HFFc6 (cell line): Measurements from ENCODE around the gene NCS1. TPM values are rescaled to one million over a fixed set of nuclear protein-coding genes. Genes with fewer than 3 reads are reported as not detected.

Source experiments
- DNase-seq: peaks from one replicate; pipeline ENCODE4 v3.0.0-alpha.2; 2018
- H3K27ac Mint-ChIP-seq: 2 replicates; pipeline ENCODE4 v1.8.0; 2020; ENCODE audit warnings: mild to moderate bottlenecking, mixed read lengths
- H3K27me3 Mint-ChIP-seq: 2 replicates; pipeline ENCODE4 v1.8.0; 2021; ENCODE audit warnings: mild to moderate bottlenecking, moderate library complexity, mixed read lengths; ENCODE audit not compliant: insufficient read depth
- H3K36me3 Mint-ChIP-seq: 2 replicates; pipeline ENCODE4 v1.8.0; 2021; ENCODE audit warnings: low read depth, mixed read lengths
- H3K4me1 Mint-ChIP-seq: 2 replicates; pipeline ENCODE4 v1.8.0; 2020; ENCODE audit warnings: low read depth, mixed read lengths
- H3K4me3 Mint-ChIP-seq: 2 replicates; pipeline ENCODE4 v1.8.0; 2020; ENCODE audit warnings: mild to moderate bottlenecking, moderate library complexity, mixed read lengths
- H3K9me3 Mint-ChIP-seq: 2 replicates; pipeline ENCODE4 v1.8.0; 2020; ENCODE audit warnings: mild to moderate bottlenecking, mixed read lengths
- total RNA-seq, 6 experiments: library from RNA; stranded (reverse); fragmentation: NEBNext Ultra II Directional; extraction: Animal tissue kit (Norgen Biotek cat#: 25700); gene quantifications; 2 replicates in 1 of 6; 3 replicates in 5 of 6; pipeline ENCODE4 v1.2.3, GENCODE V29; 2021
- TF ChIP-seq, protein P1 (sequence below): fragments of 200-600 bp; sonication (generic); IDR thresholded peaks from 2 replicates; pipeline ENCODE4 v1.5.0; 2021; ENCODE audit warnings: antibody characterized with exemption, mild to moderate bottlenecking

Gene NCS1
- total RNA-seq, 6 experiments from 2014 or later: 96.5 to 108 (median 104) TPM

DNA sequence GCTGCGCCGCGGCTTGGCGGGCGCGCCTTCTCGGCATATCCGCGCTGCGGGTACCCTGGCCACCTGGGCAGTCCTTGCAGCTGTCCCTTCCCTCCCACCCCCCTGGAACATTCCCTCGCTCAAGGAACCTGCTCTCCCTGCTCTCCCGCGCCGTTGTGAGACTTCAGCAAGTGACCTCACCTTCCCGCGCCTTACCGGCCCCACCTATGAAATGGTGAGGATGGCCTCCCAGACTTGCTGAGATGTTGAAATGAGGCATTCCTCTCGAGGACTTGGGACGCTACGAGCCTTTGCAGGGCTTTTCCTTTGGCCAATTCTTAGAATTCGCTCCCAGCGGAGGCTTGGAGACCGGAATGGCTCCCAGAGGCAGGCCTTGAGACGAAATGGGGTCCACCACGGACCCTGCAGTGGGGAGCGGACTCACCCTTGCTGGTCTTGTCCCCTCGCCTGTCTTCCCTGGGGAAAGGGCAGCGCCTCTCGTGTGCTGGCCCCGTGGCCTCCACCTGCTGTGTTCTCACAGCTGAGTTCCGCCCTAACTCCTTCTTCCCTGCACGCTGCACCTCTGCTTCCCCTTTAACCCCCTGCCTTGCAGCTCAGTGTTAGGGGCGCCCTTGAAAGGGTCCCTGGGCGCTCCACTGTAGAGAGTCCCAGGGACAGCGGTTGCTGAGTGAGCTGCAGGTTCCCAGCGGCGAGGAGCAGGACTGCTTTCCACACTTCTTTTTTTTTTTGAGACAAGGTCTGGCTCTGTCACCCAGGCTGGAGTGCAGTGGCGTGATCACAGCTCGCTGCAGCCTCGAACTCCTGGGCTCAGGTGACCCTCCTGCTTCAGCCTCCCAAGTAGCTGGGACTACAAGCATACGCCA is 94.3 kb downstream of the NCS1 start:
- Mint-ChIP-seq H3K9me3 (no peaks in the 10 kb centered on the region), H3K27ac (no peak overlapping the region), H3K4me1 (peaks cover 3% of the 10 kb centered on the region; the same call in 1 of the 2 replicates), H3K36me3 (no peaks in the 10 kb centered on the region), H3K27me3 (peaks cover 59% of the 10 kb centered on the region), H3K4me3 (no peak overlapping the region)
- no peak for DNase-seq
- TF ChIP-seq, protein P1, sequence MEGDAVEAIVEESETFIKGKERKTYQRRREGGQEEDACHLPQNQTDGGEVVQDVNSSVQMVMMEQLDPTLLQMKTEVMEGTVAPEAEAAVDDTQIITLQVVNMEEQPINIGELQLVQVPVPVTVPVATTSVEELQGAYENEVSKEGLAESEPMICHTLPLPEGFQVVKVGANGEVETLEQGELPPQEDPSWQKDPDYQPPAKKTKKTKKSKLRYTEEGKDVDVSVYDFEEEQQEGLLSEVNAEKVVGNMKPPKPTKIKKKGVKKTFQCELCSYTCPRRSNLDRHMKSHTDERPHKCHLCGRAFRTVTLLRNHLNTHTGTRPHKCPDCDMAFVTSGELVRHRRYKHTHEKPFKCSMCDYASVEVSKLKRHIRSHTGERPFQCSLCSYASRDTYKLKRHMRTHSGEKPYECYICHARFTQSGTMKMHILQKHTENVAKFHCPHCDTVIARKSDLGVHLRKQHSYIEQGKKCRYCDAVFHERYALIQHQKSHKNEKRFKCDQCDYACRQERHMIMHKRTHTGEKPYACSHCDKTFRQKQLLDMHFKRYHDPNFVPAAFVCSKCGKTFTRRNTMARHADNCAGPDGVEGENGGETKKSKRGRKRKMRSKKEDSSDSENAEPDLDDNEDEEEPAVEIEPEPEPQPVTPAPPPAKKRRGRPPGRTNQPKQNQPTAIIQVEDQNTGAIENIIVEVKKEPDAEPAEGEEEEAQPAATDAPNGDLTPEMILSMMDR: no peak

DNA sequence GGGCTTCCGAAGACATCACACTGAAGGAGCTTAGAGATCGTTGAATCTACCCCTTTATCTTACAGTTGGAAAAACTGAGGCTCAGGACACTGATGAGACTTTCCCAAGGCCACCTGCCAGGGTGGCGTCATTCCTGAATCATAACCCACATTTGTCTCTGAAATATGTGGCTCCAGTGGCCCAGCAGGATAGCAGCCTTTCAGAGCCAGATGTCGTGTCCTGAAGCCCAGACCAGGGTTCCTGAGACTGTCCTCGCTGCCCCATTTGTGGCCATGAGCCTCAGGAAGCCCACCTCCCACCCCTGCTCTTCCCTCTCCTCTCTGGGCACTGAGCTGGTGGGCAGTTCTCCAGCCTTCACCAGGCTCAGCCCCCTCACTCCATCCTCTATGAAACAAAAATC is 95.7 kb downstream of the NCS1 start:
- Mint-ChIP-seq H3K27ac (no peak overlapping the region), H3K4me3 (no peak overlapping the region), H3K27me3 (peaks cover 51% of the 10 kb centered on the region), H3K4me1 (no peaks in the 10 kb centered on the region; the same call in 1 of the 2 replicates), H3K9me3 (no peaks in the 10 kb centered on the region), H3K36me3 (no peaks in the 10 kb centered on the region)
- DNase-seq: no peak
- TF ChIP-seq, protein P1: no peak

DNA sequence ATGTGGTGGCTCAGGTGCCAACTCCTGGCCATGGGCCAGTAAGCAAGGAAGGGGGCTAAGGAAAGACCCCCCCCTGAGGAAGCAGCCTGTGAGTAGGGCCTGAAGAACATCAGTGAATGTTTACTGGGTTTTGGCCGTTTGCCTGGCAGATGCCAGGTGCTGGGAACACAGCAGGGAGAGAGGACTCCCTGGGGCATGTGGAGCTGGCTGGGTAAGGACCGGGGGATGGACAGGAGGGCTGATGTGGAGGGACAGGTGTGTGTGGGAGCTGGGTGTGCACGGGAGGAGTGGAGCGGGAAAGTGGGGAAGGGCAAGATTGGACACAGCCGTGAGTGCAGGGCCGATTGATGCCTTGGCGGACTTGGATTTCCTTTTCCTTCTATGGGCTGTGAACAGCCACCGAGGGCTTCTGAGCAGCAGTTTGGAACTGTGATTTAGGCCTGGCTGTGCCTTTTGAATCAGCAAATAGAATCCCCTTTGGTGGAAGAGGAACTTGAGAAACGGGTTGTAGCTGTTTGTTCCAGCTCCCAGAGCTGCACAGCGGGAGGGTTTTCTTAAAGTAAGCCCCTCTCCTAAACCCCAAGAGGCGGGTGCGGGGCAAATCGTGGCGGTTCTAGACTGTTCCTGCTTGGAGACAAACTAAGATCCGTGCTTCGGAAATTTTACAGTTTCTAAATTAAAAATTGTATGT is 96.5 kb downstream of the NCS1 start:
- H3K4me1 Mint-ChIP-seq: no peaks in the 10 kb centered on the region; the same call in 1 of the 2 replicates
- H3K27ac Mint-ChIP-seq: no peak overlapping the region
- no peak overlapping the region for H3K4me3 Mint-ChIP-seq
- peaks cover 46% of the 10 kb centered on the region for H3K27me3 Mint-ChIP-seq
- no peaks in the 10 kb centered on the region for H3K36me3 Mint-ChIP-seq
- DNase-seq: no peak
- H3K9me3 Mint-ChIP-seq: no peaks in the 10 kb centered on the region
- TF ChIP-seq, protein P1: no peak

DNA sequence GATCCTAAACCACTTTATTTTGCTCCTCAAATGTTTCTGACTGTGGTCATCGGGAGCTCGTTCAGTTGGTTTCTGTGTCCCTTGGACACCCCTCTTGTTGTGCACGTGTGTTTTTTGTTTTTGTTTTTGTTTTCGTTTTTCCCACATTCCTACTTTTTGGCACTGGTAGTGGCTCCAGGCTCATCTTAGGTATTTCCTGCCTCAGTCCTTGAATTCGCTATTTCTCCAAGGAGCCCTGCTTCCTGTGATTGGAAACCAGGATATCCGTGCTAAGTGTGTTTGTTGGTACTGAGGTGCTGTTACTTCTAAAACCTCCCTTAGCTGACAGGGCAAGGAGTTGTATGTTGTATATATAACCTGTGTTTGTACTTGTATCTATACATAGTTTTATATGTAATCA is 99.3 kb downstream of the NCS1 start:
- Mint-ChIP-seq H3K4me3 (no peak overlapping the region), H3K36me3 (no peaks in the 10 kb centered on the region), H3K27ac (no peak overlapping the region), H3K27me3 (peaks cover 37% of the 10 kb centered on the region), H3K9me3 (no peaks in the 10 kb centered on the region), H3K4me1 (peaks cover 4% of the 10 kb centered on the region)
- TF ChIP-seq, protein P1: no peak
- no peak for DNase-seq

DNA sequence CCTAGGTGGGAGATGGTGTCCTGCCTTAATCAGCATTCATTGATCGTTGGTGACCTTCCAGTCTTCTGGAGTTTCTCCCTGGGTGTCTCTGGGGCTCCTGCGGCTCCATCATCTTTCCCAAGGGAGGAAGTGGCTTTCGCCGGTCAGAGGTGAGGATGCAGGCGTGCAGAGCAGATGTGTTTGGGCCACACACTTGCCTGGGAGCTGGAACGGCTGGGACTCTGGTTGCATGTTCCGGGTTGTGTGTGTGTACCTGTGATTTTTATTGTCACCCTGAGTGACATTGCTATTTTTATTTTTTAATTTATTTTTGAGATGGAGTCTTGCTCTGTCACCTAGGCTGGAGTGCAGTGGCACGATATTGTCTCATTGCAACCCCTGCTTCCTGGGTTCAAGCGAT is 103.0 kb downstream of the NCS1 start:
- TF ChIP-seq, protein P1: no peak
- no peaks in the 10 kb centered on the region for H3K36me3 Mint-ChIP-seq
- peaks cover 7% of the 10 kb centered on the region for H3K4me1 Mint-ChIP-seq
- no peak for DNase-seq
- H3K27ac Mint-ChIP-seq: no peak overlapping the region
- H3K27me3 Mint-ChIP-seq: peaks cover 24% of the 10 kb centered on the region
- H3K4me3 Mint-ChIP-seq: no peak overlapping the region
- no peaks in the 10 kb centered on the region for H3K9me3 Mint-ChIP-seq
